Testis (tissue), 5 donors: ENCODE data around the gene CNNM4. TPM values are rescaled to one million over a fixed set of nuclear protein-coding genes. Genes with fewer than 3 reads are reported as not detected.

Experiments used
- DNase-seq: peaks from one replicate; pipeline ENCODE4 v3.0.0-alpha.2; 2019
- H3K27ac ChIP-seq, 2 donors: fragments of 200-600 bp; sonication (generic); one replicate each; pipeline ENCODE4 v1.5.1; 2019
- H3K27me3 ChIP-seq: fragments of 200-600 bp; sonication (generic); one replicate; pipeline ENCODE4 v1.5.1; 2019
- H3K36me3 ChIP-seq: fragments of 200-600 bp; sonication (generic); one replicate; pipeline ENCODE4 v1.5.1; 2017; ENCODE audit warnings: low read depth; ENCODE audit errors: missing control alignments
- H3K4me1 ChIP-seq: fragments of 200-600 bp; sonication (generic); one replicate; pipeline ENCODE4 v1.5.1; 2019
- H3K4me3 ChIP-seq, 2 donors: fragments of 200-600 bp; sonication (generic); one replicate each; pipeline ENCODE4 v1.5.1; 2017 to 2019
- H3K9me3 ChIP-seq: fragments of 200-600 bp; sonication (generic); one replicate; pipeline ENCODE4 v1.5.1; 2017
- CTCF ChIP-seq, 3 experiments: fragments of 450-650 bp in 2 of 3; fragments of 200-600 bp in 1 of 3; sonication (generic) in 1 of 3; IDR thresholded peaks; one replicate each; pipeline ENCODE4 v1.5.1; 2016 to 2019; ENCODE audit warnings: antibody characterized with exemption in 3 of 3, mild to moderate bottlenecking in 2 of 3, moderate library complexity in 1 of 3
- POLR2A ChIP-seq: fragments of 450-650 bp; IDR thresholded peaks from one replicate; pipeline ENCODE4 v1.6.1; 2017; ENCODE audit warnings: antibody characterized with exemption, mild to moderate bottlenecking, moderate library complexity
- WGBS, 2 donors: methylation state at CpG; one replicate each; pipeline ENCODE4 v1.1.5; 2018; 5-methylcytosine and 5-hydroxymethylcytosine counted together
- intact Hi-C: fragments of 100-400 bp; cut with DNase I; formaldehyde crosslinking; loops from one replicate; pipeline ENCODE4 v1.15.1; 2023; ENCODE audit warnings: low total_unique reads
- long read RNA-seq, 2 donors: transcript quantifications; one replicate each; lab custom pipeline, GENCODE V29; 2026
- polyA plus RNA-seq: library from polyadenylated mRNA; stranded (reverse); fragments of 350-450 nt; fragmentation: Illumina TruSeq; extraction: RNeasy Lipid Tissue Mini Kit (QIAGEN cat#74804); gene quantifications from one replicate; pipeline ENCODE4 v1.2.3, GENCODE V29; 2014; ENCODE audit warnings: low read depth, low replicate concordance; ENCODE audit not compliant: insufficient read depth
- total RNA-seq, 2 donors: library from RNA; depleted of rRNA; stranded (reverse); fragments of >200 nt; gene quantifications; one replicate each; pipeline ENCODE4 v1.2.3, GENCODE V29; 2016

CNNM4 gene
- total RNA-seq (10 to 100 TPM; 18.0 to 18.4 TPM), polyA plus RNA-seq (21.8 TPM)
- long read RNA-seq, donor 1, full-length matches to known transcripts, result 3 of 9 reads
- long read RNA-seq, donor 1, partial matches to known transcripts, result 6 of 9 reads
- long read RNA-seq, donor 1, other reads (novel, unspliced or antisense), result 0 of 9 reads
- long read RNA-seq, donor 2, result 0 reads

GRCh38 chr2:96760036-96760985 lies at the start of gene CNNM4:
Gene CNNM4, plus strand, starts transcription at chr2:96760902. Its CDS starts 98 bp downstream, at chr2:96761000.
- Histone ChIP-seq H3K9me3 (no peaks in the 10 kb centered on the region), H3K27ac (peak within 1 kb of the TSS; percentile 59 to 75), H3K27me3 (no peaks in the 10 kb centered on the region), H3K4me1 (peaks cover 32% of the 10 kb centered on the region), H3K36me3 (no peaks in the 10 kb centered on the region), H3K4me3 (peak within 1 kb of the TSS; percentile 66 to 71)
- 5 to 7% methylated on average over 28 to 34 of the region's 62 CpGs for WGBS, 2 donors
- intact Hi-C loops, result no loop called here
- TF ChIP-seq CTCF (IDR thresholded peaks at IDR 0.05) (no peak), POLR2A (no peak)
- DNase-seq, result peak; percentile 95

GRCh38 chr2:96710985-96711384 lies 49.7 kb upstream of the CNNM4 start:
- Histone ChIP-seq H3K9me3 (no peaks in the 10 kb centered on the region), H3K4me1 (no peaks in the 10 kb centered on the region), H3K36me3 (no peaks in the 10 kb centered on the region), H3K27ac (no peak overlapping the region), H3K4me3 (no peak overlapping the region), H3K27me3 (no peaks in the 10 kb centered on the region)
- intact Hi-C loops, result no loop called here
- WGBS, 2 donors, result 87 to 88% methylated on average over 3 of the region's 3 CpGs
- TF ChIP-seq CTCF (IDR thresholded peaks at IDR 0.05), result no peak
- TF ChIP-seq POLR2A, result no peak
- no peak for DNase-seq

- Histone ChIP-seq H3K9me3 (no peaks in the 10 kb centered on the region), H3K4me3 (no peak overlapping the region), H3K4me1 (no peaks in the 10 kb centered on the region), H3K27me3 (no peaks in the 10 kb centered on the region), H3K36me3 (no peaks in the 10 kb centered on the region), H3K27ac (no peak overlapping the region)
- TF ChIP-seq POLR2A (no peak), CTCF (IDR thresholded peaks at IDR 0.05) (no peak)
- intact Hi-C loops, result no loop called here
- DNase-seq, result no peak
- WGBS, 2 donors, result 86 to 89% methylated on average over 5 of the region's 5 CpGs
Measured at GRCh38 chr2:96715658-96716057, 45.0 kb upstream of the CNNM4 start.

GRCh38 chr2:96716388-96716787 lies 44.3 kb upstream of the CNNM4 start:
- H3K4me1 ChIP-seq, result no peaks in the 10 kb centered on the region
- no peak for DNase-seq
- no peaks in the 10 kb centered on the region for H3K36me3 ChIP-seq
- H3K27me3 ChIP-seq, result no peaks in the 10 kb centered on the region
- intact Hi-C loops, result no loop called here
- H3K9me3 ChIP-seq, result no peaks in the 10 kb centered on the region
- no peak overlapping the region for H3K27ac ChIP-seq
- no peak overlapping the region for H3K4me3 ChIP-seq
- no peak for TF ChIP-seq POLR2A
- no peak for TF ChIP-seq CTCF (IDR thresholded peaks at IDR 0.05)
